ENCODE results near the gene CPE. TPM values are rescaled to one million over a fixed set of nuclear protein-coding genes. Genes with fewer than 3 reads are reported as not detected.
"Not testable (repeated sequence)": the region's sequence is repeated elsewhere in the genome, so short reads cannot be mapped to it uniquely, and the experiment has no call there.

CPE gene
- total and polyA plus RNA-seq, 8 donors: 22.9 to 547 (median 104) TPM

DNA sequence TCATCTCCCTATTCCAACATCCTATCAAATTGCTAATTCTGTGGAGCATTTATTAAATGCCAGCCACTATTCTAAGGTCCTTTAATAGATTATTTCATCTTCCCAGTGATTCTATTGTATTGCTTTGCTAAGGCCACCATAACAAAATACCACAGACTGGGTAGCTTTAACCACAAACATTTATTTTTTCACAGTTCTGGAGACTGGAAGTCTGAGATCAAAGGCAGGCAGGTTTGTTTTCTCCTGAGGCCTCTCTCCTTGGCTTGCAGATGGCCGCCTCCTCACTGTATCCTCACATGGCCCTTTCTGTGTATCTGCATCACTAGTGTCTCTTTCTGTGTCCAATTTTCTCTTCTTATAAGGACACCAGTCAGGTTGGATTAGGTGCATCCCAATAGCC, 64.5 kb downstream of the CPE start:
- 95 to 100% methylated on average over 1 of the region's 1 CpG for WGBS, 2 donors
- ATAC-seq (no peak), FAIRE-seq (no peak)

DNA sequence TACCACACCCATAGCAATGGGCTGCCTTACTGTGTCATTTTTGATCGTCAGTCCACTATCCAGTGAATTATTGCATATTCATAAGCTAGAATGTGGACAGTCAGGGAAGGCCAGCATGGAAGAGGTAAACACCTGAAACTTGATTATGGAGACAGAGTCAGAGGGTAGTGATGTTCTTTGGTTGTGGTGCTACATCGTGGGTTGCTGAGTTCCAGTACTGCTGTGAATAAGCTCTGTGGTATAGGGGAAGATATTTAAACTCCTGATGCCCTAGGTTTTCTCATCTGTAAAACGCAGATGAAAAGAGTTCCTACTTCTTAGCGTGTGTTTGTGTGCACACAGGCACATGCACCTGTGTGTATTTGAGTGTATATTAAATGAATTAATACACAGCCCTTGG, 69.9 kb downstream of the CPE start:
- H3K9me3 ChIP-seq: no peaks in the 10 kb centered on the region
- no peak overlapping the region for H3K4me3 ChIP-seq
- H3K27me3 ChIP-seq: no peaks in the 10 kb centered on the region
- no peak overlapping the region for H3K27ac ChIP-seq
- intact Hi-C loops (cut with DNase I): no loop called here
- TF ChIP-seq, protein P1, sequence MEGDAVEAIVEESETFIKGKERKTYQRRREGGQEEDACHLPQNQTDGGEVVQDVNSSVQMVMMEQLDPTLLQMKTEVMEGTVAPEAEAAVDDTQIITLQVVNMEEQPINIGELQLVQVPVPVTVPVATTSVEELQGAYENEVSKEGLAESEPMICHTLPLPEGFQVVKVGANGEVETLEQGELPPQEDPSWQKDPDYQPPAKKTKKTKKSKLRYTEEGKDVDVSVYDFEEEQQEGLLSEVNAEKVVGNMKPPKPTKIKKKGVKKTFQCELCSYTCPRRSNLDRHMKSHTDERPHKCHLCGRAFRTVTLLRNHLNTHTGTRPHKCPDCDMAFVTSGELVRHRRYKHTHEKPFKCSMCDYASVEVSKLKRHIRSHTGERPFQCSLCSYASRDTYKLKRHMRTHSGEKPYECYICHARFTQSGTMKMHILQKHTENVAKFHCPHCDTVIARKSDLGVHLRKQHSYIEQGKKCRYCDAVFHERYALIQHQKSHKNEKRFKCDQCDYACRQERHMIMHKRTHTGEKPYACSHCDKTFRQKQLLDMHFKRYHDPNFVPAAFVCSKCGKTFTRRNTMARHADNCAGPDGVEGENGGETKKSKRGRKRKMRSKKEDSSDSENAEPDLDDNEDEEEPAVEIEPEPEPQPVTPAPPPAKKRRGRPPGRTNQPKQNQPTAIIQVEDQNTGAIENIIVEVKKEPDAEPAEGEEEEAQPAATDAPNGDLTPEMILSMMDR (IDR thresholded peaks at IDR 0.05): no peak
- DNase-seq: no peak
- no peaks in the 10 kb centered on the region for H3K36me3 ChIP-seq
- ATAC-seq: no peak
- FAIRE-seq: no peak
- WGBS, 2 donors: 88 to 90% methylated on average over 4 of the region's 4 CpGs
- H3K4me1 ChIP-seq: no peaks in the 10 kb centered on the region

More for the DNA sequence above, 64.5 kb downstream of the CPE start:
- DNase-seq: no peak
- H3K36me3 ChIP-seq: no peaks in the 10 kb centered on the region
- no peaks in the 10 kb centered on the region for H3K9me3 ChIP-seq
- intact Hi-C loops (cut with DNase I): no loop called here
- no peaks in the 10 kb centered on the region for H3K4me1 ChIP-seq
- no peak overlapping the region for H3K4me3 ChIP-seq
- no peak overlapping the region for H3K27ac ChIP-seq
- H3K27me3 ChIP-seq: no peaks in the 10 kb centered on the region
- TF ChIP-seq, protein P1 (IDR thresholded peaks at IDR 0.05): no peak

DNA sequence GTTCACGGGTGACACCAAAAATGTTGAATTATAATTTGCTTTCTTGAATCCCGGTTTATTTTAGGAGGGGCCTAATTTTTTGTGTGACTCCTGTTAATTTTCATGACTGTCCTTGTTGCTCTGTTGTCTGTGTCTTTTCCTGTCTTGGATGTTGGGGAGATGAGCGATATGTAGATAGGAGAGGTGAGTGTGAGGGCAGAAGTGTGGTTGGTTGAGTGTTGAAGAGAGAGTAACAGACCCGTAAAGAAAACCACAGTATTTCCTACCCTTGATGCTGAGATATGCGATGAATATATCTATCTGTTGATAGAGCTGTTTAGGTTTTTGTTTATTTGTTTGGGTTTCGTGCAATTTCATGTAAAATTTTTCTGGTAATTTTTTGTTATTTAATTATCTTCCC, 70.5 kb downstream of the CPE start:
- no peaks in the 10 kb centered on the region for H3K36me3 ChIP-seq
- TF ChIP-seq, protein P1 (IDR thresholded peaks at IDR 0.05): no peak
- FAIRE-seq (no peak), ATAC-seq (no peak), DNase-seq (no peak)
- 86 to 90% methylated on average over 6 of the region's 6 CpGs for WGBS, 2 donors
- H3K27me3 ChIP-seq: no peaks in the 10 kb centered on the region
- H3K4me3 ChIP-seq: no peak overlapping the region
- no peaks in the 10 kb centered on the region for H3K9me3 ChIP-seq
- H3K27ac ChIP-seq: no peak overlapping the region
- intact Hi-C loops (cut with DNase I): no loop called here
- no peaks in the 10 kb centered on the region for H3K4me1 ChIP-seq

DNA sequence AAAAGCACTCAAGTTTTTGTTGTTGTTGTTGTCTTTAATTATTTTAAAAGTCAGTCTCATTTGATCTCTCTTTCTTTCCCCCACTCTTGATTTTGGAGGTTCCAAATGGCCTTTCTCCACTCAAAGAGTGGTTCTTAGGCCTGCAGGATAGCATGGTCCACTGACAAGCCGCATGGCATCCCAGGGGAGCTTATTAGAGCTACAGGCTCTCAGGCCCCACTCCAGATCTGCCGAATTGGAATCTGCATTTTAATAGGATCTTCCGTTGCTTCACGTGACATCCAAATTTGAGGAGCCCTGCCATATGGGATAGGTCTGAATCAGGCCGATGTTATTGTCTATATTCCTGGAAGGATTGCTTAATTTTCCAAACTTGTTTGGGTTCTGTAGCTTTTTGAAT, 72.1 kb downstream of the CPE start:
- DNase-seq: no peak
- H3K36me3 ChIP-seq: no peaks in the 10 kb centered on the region
- H3K9me3 ChIP-seq: no peaks in the 10 kb centered on the region
- no peak for FAIRE-seq
- H3K27ac ChIP-seq: no peak overlapping the region
- H3K4me3 ChIP-seq: no peak overlapping the region
- intact Hi-C loops (cut with DNase I): no loop called here
- TF ChIP-seq, protein P1 (IDR thresholded peaks at IDR 0.05): no peak
- WGBS, 2 donors: 94 to 96% methylated on average over 5 of the region's 5 CpGs
- no peak for ATAC-seq
- H3K4me1 ChIP-seq: no peaks in the 10 kb centered on the region
- H3K27me3 ChIP-seq: no peaks in the 10 kb centered on the region

DNA sequence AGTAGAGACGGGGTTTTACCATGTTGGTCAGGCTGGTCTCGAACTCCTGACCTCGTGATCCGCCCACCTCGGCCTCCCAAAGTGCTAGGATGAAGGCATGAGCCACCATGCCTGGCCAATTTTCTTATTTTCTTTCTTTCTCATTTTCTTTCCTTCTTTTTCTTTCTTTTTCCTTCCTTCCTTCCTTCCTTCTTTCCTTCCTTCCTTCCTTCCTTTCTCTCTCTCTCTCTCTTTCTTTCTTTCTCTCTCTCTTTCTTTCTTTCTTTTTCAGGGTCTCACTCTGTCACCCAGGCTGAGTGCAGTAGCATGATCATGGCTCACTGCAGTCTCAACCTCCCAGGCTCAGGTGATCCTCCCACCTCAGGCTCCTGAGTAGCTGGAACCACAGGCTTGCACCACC, 74.3 kb downstream of the CPE start:
- intact Hi-C loops (cut with DNase I); H3K4me1 ChIP-seq; H3K9me3 ChIP-seq; H3K36me3 ChIP-seq; H3K4me3 ChIP-seq; H3K27me3 ChIP-seq; ATAC-seq; DNase-seq; H3K27ac ChIP-seq; FAIRE-seq: not testable (repeated sequence)
- 77 to 85% methylated on average over 5 of the region's 5 CpGs for WGBS, 2 donors

DNA sequence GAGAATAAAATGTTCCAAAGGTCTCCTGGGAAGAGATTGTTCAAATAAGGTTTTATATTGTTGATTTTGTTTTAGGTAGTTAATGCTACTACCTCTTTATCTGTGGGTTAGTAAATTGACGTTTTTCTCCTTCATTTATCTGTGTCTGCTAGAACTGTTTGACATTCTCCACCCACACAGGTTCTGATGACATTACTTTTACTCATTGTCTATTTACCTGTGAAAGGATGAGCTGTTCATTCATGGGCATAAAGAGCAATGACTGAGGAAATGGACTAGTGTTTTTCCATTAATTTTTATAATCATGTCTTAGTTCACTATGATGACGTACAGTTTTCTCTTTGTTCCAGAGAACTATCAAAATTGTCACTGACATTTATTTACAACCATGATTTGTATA, 75.6 kb downstream of the CPE start:
- TF ChIP-seq, protein P1 (IDR thresholded peaks at IDR 0.05): no peak
- no peaks in the 10 kb centered on the region for H3K9me3 ChIP-seq
- no peaks in the 10 kb centered on the region for H3K36me3 ChIP-seq
- H3K4me1 ChIP-seq: peaks cover 0 to 4% (median 0%) of the 10 kb centered on the region in 3 donors
- DNase-seq (no peak), ATAC-seq (peak in 2 of 4 donors; percentile 66 to 81), FAIRE-seq (no peak)
- no peak overlapping the region for H3K27ac ChIP-seq
- intact Hi-C loops (cut with DNase I): no loop called here
- H3K27me3 ChIP-seq: no peaks in the 10 kb centered on the region
- 43 to 44% methylated on average over 2 of the region's 2 CpGs for WGBS, 2 donors
- no peak overlapping the region for H3K4me3 ChIP-seq

Measured in pancreas (tissue), 10 donors.